GM21515 (cell line): Measurements from ENCODE around the gene RIPOR1.
"Not testable (repeated sequence)": the region's sequence is repeated elsewhere in the genome, so short reads cannot be mapped to it uniquely, and the experiment has no call there.

ENCODE experiments used
- ATAC-seq: cut with Tn5 transposase; IDR thresholded peaks from one replicate; pipeline ENCODE4 v1.9.1; 2021; ENCODE audit not compliant: unreplicated experiment

RIPOR1 gene

GRCh38 chr16:67528222-67528869 is at the start of gene RIPOR1:
Gene RIPOR1 (plus strand): TSS chr16:67528829. CDS start chr16:67538447, 9,618 bp downstream.
- ATAC-seq, result no peak

GRCh38 chr16:67480833-67481560 is 47.6 kb upstream of the RIPOR1 start, which contains the start of gene ATP6V0D1:
Gene ATP6V0D1 (minus strand): TSS chr16:67481157. CDS start chr16:67481086, 71 bp downstream.
- ATAC-seq, result peak; percentile 89

GRCh38 chr16:67481561-67482232 is 46.9 kb upstream of the RIPOR1 start:
- ATAC-seq, result peak; percentile 0

- no peak for ATAC-seq
These were observed 46.2 kb upstream of the RIPOR1 start for GRCh38 chr16:67482233-67482924.

- ATAC-seq, result no peak
These were observed 45.5 kb upstream of the RIPOR1 start, which contains the start of gene AGRP for GRCh38 chr16:67483150-67483549. Gene AGRP (minus strand): TSS chr16:67483547. CDS start chr16:67483398, 149 bp downstream.

GRCh38 chr16:67483731-67484525 is 44.7 kb upstream of the RIPOR1 start:
- ATAC-seq, result no peak

- ATAC-seq, result no peak
These were observed 41.8 kb upstream of the RIPOR1 start for GRCh38 chr16:67486805-67487204.

- ATAC-seq, result not testable (repeated sequence)
These were observed 41.1 kb upstream of the RIPOR1 start for GRCh38 chr16:67487561-67487960.

- peak; percentile 3 for ATAC-seq
These were observed 39.1 kb upstream of the RIPOR1 start for GRCh38 chr16:67489401-67490083.

- no peak for ATAC-seq
These were observed 38.1 kb upstream of the RIPOR1 start for GRCh38 chr16:67490335-67491096.

GRCh38 chr16:67499106-67499505 is 29.5 kb upstream of the RIPOR1 start:
- ATAC-seq, result no peak

- ATAC-seq, result peak; percentile 52
These were observed 24.3 kb upstream of the RIPOR1 start for GRCh38 chr16:67504031-67505021.

GRCh38 chr16:67506468-67506867 is 22.2 kb upstream of the RIPOR1 start:
- no peak for ATAC-seq

- ATAC-seq, result no peak
These were observed 19.6 kb upstream of the RIPOR1 start for GRCh38 chr16:67509016-67509415.

- ATAC-seq, result not testable (repeated sequence)
These were observed 14.7 kb upstream of the RIPOR1 start for GRCh38 chr16:67513892-67514291.

- no peak for ATAC-seq
These were observed 14.2 kb upstream of the RIPOR1 start for GRCh38 chr16:67514382-67514828.

GRCh38 chr16:67516296-67517154 is 12.1 kb upstream of the RIPOR1 start:
- no peak for ATAC-seq
